ENCODE results near the gene MPEG1. TPM values are rescaled to one million over a fixed set of nuclear protein-coding genes. Genes with fewer than 3 reads are reported as not detected.

Gene MPEG1
- total and polyA plus RNA-seq, 10 donors: 46.0 to 410 (median 246) TPM

GRCh38 chr11:59180168-59180776 lies 32.5 kb downstream of the MPEG1 start:
- WGBS, 5 donors: 63 to 92% (median 77%) methylated on average over 2 of the region's 2 CpGs
- H3K27ac ChIP-seq: no peak overlapping the region

GRCh38 chr11:59179121-59179520 lies 33.6 kb downstream of the MPEG1 start:
- H3K4me3 ChIP-seq: no peak overlapping the region
- 87 to 98% (median 93%) methylated on average over 2 of the region's 2 CpGs for WGBS, 5 donors
- H3K4me1 ChIP-seq: peaks cover 0 to 26% (median 6%) of the 10 kb centered on the region in 6 donors
- H3K27me3 ChIP-seq (replicated peaks in 1 of 7): no peaks in the 10 kb centered on the region
- TF ChIP-seq POLR2A (IDR thresholded peaks at IDR 0.05) (no peak), CTCF (IDR thresholded peaks at IDR 0.05 in 8 of 11, conservative IDR thresholded peaks at IDR 0.05 in 3 of 11) (no peak), POLR2AphosphoS5 (IDR thresholded peaks at IDR 0.05) (no peak)
- no peak overlapping the region for H3K27ac ChIP-seq
- peaks cover 0 to 13% (median 3%) of the 10 kb centered on the region in 8 donors for H3K9me3 ChIP-seq
- intact Hi-C loops (cut with DNase I; ENCODE audit: low total_unique reads): no loop called here
- peaks cover 0 to 34% (median 13%) of the 10 kb centered on the region in 6 donors for H3K36me3 ChIP-seq
- DNase-seq: no peak

More at GRCh38 chr11:59180168-59180776, 32.5 kb downstream of the MPEG1 start:
- peaks cover 0 to 13% (median 3%) of the 10 kb centered on the region in 8 donors for H3K9me3 ChIP-seq
- peaks cover 0 to 39% (median 13%) of the 10 kb centered on the region in 6 donors for H3K36me3 ChIP-seq
- intact Hi-C loops (cut with DNase I; ENCODE audit: low total_unique reads): no loop called here
- TF ChIP-seq CTCF (IDR thresholded peaks at IDR 0.05 in 8 of 11, conservative IDR thresholded peaks at IDR 0.05 in 3 of 11) (no peak), POLR2A (IDR thresholded peaks at IDR 0.05) (no peak), POLR2AphosphoS5 (IDR thresholded peaks at IDR 0.05) (no peak)
- DNase-seq: no peak
- H3K4me3 ChIP-seq: no peak overlapping the region
- H3K4me1 ChIP-seq: peaks cover 0 to 25% (median 5%) of the 10 kb centered on the region in 6 donors
- H3K27me3 ChIP-seq (replicated peaks in 1 of 7): no peaks in the 10 kb centered on the region

- Histone ChIP-seq H3K4me1 (peaks cover 3 to 28% (median 13%) of the 10 kb centered on the region in 6 donors), H3K36me3 (peaks cover 0 to 26% (median 13%) of the 10 kb centered on the region in 6 donors), H3K4me3 (no peak overlapping the region), H3K27me3 (replicated peaks in 1 of 7) (peaks cover 0 to 6% (median 0%) of the 10 kb centered on the region in 7 donors), H3K27ac (no peak overlapping the region), H3K9me3 (peaks cover 0 to 13% (median 3%) of the 10 kb centered on the region in 8 donors)
- no peak for DNase-seq
- intact Hi-C loops (cut with DNase I; ENCODE audit: low total_unique reads): no loop called here
- TF ChIP-seq POLR2AphosphoS5 (IDR thresholded peaks at IDR 0.05): no peak
- no peak for TF ChIP-seq POLR2A (IDR thresholded peaks at IDR 0.05)
- TF ChIP-seq CTCF (IDR thresholded peaks at IDR 0.05 in 8 of 11, conservative IDR thresholded peaks at IDR 0.05 in 3 of 11): no peak
Observed at GRCh38 chr11:59178402-59178801, 34.3 kb downstream of the MPEG1 start.

- intact Hi-C loops (cut with DNase I; ENCODE audit: low total_unique reads): no loop called here
- Histone ChIP-seq H3K4me3 (no peak overlapping the region), H3K27ac (no peak overlapping the region), H3K4me1 (peaks cover 3 to 43% (median 23%) of the 10 kb centered on the region in 6 donors), H3K9me3 (peaks cover 0 to 13% (median 3%) of the 10 kb centered on the region in 8 donors), H3K27me3 (replicated peaks in 1 of 7) (peaks cover 0 to 17% (median 0%) of the 10 kb centered on the region in 7 donors), H3K36me3 (peaks cover 0 to 7% (median 0%) of the 10 kb centered on the region in 6 donors)
- TF ChIP-seq POLR2A (IDR thresholded peaks at IDR 0.05): no peak
- no peak for TF ChIP-seq POLR2AphosphoS5 (IDR thresholded peaks at IDR 0.05)
- TF ChIP-seq CTCF (IDR thresholded peaks at IDR 0.05 in 8 of 11, conservative IDR thresholded peaks at IDR 0.05 in 3 of 11): no peak
- no peak for DNase-seq
- 80 to 95% (median 91%) methylated on average over 7 of the region's 7 CpGs for WGBS, 5 donors
Observed at GRCh38 chr11:59176330-59176729, 36.4 kb downstream of the MPEG1 start.
